ENCODE results near the gene PCBD1. TPM values are rescaled to one million over a fixed set of nuclear protein-coding genes. Genes with fewer than 3 reads are reported as not detected.
"Not testable (repeated sequence)": the region's sequence is repeated elsewhere in the genome, so short reads cannot be mapped to it uniquely, and the experiment has no call there.

The PCBD1 gene
- total and polyA plus RNA-seq, 2 donors (not counting 1 experiment from before 2014, with no cell fraction given) = 6.7 to 14.1 TPM

- Histone ChIP-seq H3K9me3 (ENCODE audit: control extremely low read depth in 1 of 3, control insufficient read depth in 2 of 3, insufficient read depth in 1 of 3, low read length in 2 of 3) (no peaks in the 10 kb centered on the region), H3K27ac (ENCODE audit: low read length in 2 of 2) (no peak overlapping the region), H3K27me3 (replicated peaks in 1 of 4; ENCODE audit: control extremely low read depth in 1 of 4, control insufficient read depth in 3 of 4, insufficient read depth in 4 of 4, low read length in 3 of 4) (no peaks in the 10 kb centered on the region), H3K9ac (ENCODE audit: low read length) (no peak overlapping the region), H3K4me3 (ENCODE audit: control extremely low read depth in 1 of 5, extremely low read depth in 1 of 5, insufficient read depth in 1 of 5, low read depth in 2 of 5, low read length in 4 of 5) (no peak overlapping the region), H3K79me2 (ENCODE audit: control insufficient read depth, insufficient read depth, low read length) (no peaks in the 10 kb centered on the region), H3K4me2 (replicated peaks; ENCODE audit: low read depth, low read length, poor library complexity, severe bottlenecking) (no peak overlapping the region), H3K4me1 (ENCODE audit: control insufficient read depth in 2 of 2, insufficient read depth in 2 of 2, low read length in 2 of 2) (no peaks in the 10 kb centered on the region), H2AFZ (ENCODE audit: insufficient read depth, low read depth, low read length, poor library complexity, severe bottlenecking) (no peak overlapping the region), H4K20me1 (ENCODE audit: control insufficient read depth, insufficient read depth, low read length, poor library complexity, severe bottlenecking) (no peaks in the 10 kb centered on the region), H3K36me3 (replicated peaks in 1 of 2; ENCODE audit: control extremely low read depth in 1 of 2, control insufficient read depth in 1 of 2, extremely low read depth in 1 of 2, insufficient read depth in 2 of 2, low read length in 1 of 2) (peaks cover 0 to 32% of the 10 kb centered on the region in 2 experiments)
- H3K4me1 Mint-ChIP-seq = no peaks in the 10 kb centered on the region
- CTCF ChIA-PET = no interaction called here
- intact Hi-C loops (cut with micrococcal nuclease) = no loop called here
- no peaks in the 10 kb centered on the region for H3K9me3 Mint-ChIP-seq (ENCODE audit: insufficient read depth)
- DNase-seq (no peak), ATAC-seq (ENCODE audit: low read depth) (no peak)
- no peak overlapping the region for H3K4me3 Mint-ChIP-seq
- POLR2A ChIA-PET = no interaction called here
- no peak overlapping the region for H3K27ac Mint-ChIP-seq
- WGBS (ENCODE audit: insufficient coverage) = no CpG with 5 or more reads among the region's 1 CpG
- TF ChIP-seq, protein P1, sequence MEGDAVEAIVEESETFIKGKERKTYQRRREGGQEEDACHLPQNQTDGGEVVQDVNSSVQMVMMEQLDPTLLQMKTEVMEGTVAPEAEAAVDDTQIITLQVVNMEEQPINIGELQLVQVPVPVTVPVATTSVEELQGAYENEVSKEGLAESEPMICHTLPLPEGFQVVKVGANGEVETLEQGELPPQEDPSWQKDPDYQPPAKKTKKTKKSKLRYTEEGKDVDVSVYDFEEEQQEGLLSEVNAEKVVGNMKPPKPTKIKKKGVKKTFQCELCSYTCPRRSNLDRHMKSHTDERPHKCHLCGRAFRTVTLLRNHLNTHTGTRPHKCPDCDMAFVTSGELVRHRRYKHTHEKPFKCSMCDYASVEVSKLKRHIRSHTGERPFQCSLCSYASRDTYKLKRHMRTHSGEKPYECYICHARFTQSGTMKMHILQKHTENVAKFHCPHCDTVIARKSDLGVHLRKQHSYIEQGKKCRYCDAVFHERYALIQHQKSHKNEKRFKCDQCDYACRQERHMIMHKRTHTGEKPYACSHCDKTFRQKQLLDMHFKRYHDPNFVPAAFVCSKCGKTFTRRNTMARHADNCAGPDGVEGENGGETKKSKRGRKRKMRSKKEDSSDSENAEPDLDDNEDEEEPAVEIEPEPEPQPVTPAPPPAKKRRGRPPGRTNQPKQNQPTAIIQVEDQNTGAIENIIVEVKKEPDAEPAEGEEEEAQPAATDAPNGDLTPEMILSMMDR (IDR thresholded peaks at IDR 0.05) = no peak
- no peak for TF ChIP-seq EZH2 (IDR thresholded peaks at IDR 0.05; ENCODE audit: borderline replicate concordance, insufficient read depth, low read depth, low read length, poor library complexity, severe bottlenecking)
- H3K27me3 Mint-ChIP-seq = no peaks in the 10 kb centered on the region
These were observed 23.4 kb downstream of the PCBD1 start for GRCh38 chr10:70864935-70865334.

DNA sequence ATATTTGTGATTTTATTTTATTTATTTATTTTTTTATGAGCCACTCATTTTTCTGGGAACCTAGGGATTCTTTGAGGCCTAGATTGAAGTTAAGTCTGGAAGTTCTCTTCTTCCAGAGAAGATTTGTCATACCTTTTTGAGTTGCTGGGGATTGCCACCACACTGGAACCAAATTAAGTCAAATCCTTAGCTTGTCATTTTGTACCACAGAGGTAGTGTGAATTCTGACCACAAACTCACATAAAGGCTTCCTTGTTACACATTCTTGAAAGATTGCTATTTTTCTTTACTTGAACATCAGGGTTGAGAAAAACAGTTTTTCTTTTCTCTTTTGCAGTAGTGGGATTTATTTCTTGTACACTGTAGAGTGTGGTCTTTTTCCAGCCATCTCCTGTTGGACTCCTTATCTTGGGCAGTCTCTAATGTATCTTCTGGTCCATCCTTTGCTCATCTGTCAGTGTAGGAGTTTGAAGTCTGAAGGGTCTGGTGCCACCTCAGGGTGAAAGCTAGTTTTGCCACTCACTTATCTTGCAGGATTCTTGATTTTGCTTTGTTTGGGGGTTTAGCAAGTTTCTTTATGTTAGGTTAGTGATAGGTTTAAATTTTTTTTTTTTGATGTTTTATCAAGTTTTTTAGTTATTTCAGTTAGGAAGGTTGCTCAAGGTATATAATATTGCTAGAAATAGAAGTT is 24.8 kb downstream of the PCBD1 start:
- Mint-ChIP-seq H3K4me1 (no peaks in the 10 kb centered on the region), H3K9me3 (ENCODE audit: insufficient read depth) (no peaks in the 10 kb centered on the region), H3K27me3 (no peaks in the 10 kb centered on the region), H3K27ac (no peak overlapping the region), H3K4me3 (no peak overlapping the region)
- no peak for DNase-seq
- Histone ChIP-seq H2AFZ (ENCODE audit: insufficient read depth, low read depth, low read length, poor library complexity, severe bottlenecking) (no peak overlapping the region), H3K4me2 (replicated peaks; ENCODE audit: low read depth, low read length, poor library complexity, severe bottlenecking) (no peak overlapping the region), H3K9me3 (ENCODE audit: control extremely low read depth in 1 of 3, control insufficient read depth in 2 of 3, insufficient read depth in 1 of 3, low read length in 2 of 3) (no peaks in the 10 kb centered on the region), H3K27me3 (replicated peaks in 1 of 4; ENCODE audit: control extremely low read depth in 1 of 4, control insufficient read depth in 3 of 4, insufficient read depth in 4 of 4, low read length in 3 of 4) (no peaks in the 10 kb centered on the region), H3K79me2 (ENCODE audit: control insufficient read depth, insufficient read depth, low read length) (no peaks in the 10 kb centered on the region), H3K4me3 (ENCODE audit: control extremely low read depth in 1 of 5, extremely low read depth in 1 of 5, insufficient read depth in 1 of 5, low read depth in 2 of 5, low read length in 4 of 5) (no peak overlapping the region), H3K9ac (ENCODE audit: low read length) (no peak overlapping the region), H3K36me3 (replicated peaks in 1 of 2; ENCODE audit: control extremely low read depth in 1 of 2, control insufficient read depth in 1 of 2, extremely low read depth in 1 of 2, insufficient read depth in 2 of 2, low read length in 1 of 2) (peaks cover 0 to 32% of the 10 kb centered on the region in 2 experiments), H4K20me1 (ENCODE audit: control insufficient read depth, insufficient read depth, low read length, poor library complexity, severe bottlenecking) (no peaks in the 10 kb centered on the region), H3K4me1 (ENCODE audit: control insufficient read depth in 2 of 2, insufficient read depth in 2 of 2, low read length in 2 of 2) (no peaks in the 10 kb centered on the region), H3K27ac (ENCODE audit: low read length in 2 of 2) (no peak overlapping the region)
- intact Hi-C loops (cut with micrococcal nuclease) = no loop called here
- ChIA-PET CTCF (no interaction called here), POLR2A (no interaction called here)
- TF ChIP-seq, protein P1 (IDR thresholded peaks at IDR 0.05) = no peak
- no peak for TF ChIP-seq EZH2 (IDR thresholded peaks at IDR 0.05; ENCODE audit: borderline replicate concordance, insufficient read depth, low read depth, low read length, poor library complexity, severe bottlenecking)
- ATAC-seq (ENCODE audit: low read depth) = no peak

GRCh38 chr10:70861495-70862197 is 26.7 kb downstream of the PCBD1 start:
- intact Hi-C loops (cut with micrococcal nuclease); H3K27me3 ChIP-seq (replicated peaks in 1 of 4; ENCODE audit: control extremely low read depth in 1 of 4, control insufficient read depth in 3 of 4, insufficient read depth in 4 of 4, low read length in 3 of 4); H3K79me2 ChIP-seq (ENCODE audit: control insufficient read depth, insufficient read depth, low read length); H3K4me1 Mint-ChIP-seq; DNase-seq; H4K20me1 ChIP-seq (ENCODE audit: control insufficient read depth, insufficient read depth, low read length, poor library complexity, severe bottlenecking); H3K4me1 ChIP-seq (ENCODE audit: control insufficient read depth in 2 of 2, insufficient read depth in 2 of 2, low read length in 2 of 2); POLR2A ChIA-PET; H3K4me3 ChIP-seq (ENCODE audit: control extremely low read depth in 1 of 5, extremely low read depth in 1 of 5, insufficient read depth in 1 of 5, low read depth in 2 of 5, low read length in 4 of 5); ATAC-seq (ENCODE audit: low read depth); H3K9me3 Mint-ChIP-seq (ENCODE audit: insufficient read depth); H3K9me3 ChIP-seq (ENCODE audit: control extremely low read depth in 1 of 3, control insufficient read depth in 2 of 3, insufficient read depth in 1 of 3, low read length in 2 of 3); H3K27ac Mint-ChIP-seq; H3K4me3 Mint-ChIP-seq; H3K4me2 ChIP-seq (replicated peaks; ENCODE audit: low read depth, low read length, poor library complexity, severe bottlenecking); H3K27ac ChIP-seq (ENCODE audit: low read length in 2 of 2); H2AFZ ChIP-seq (ENCODE audit: insufficient read depth, low read depth, low read length, poor library complexity, severe bottlenecking); H3K27me3 Mint-ChIP-seq; H3K9ac ChIP-seq (ENCODE audit: low read length): not testable (repeated sequence)
- peaks cover 3 to 48% of the 10 kb centered on the region in 2 experiments for H3K36me3 ChIP-seq (replicated peaks in 1 of 2; ENCODE audit: control extremely low read depth in 1 of 2, control insufficient read depth in 1 of 2, extremely low read depth in 1 of 2, insufficient read depth in 2 of 2, low read length in 1 of 2)
- WGBS (ENCODE audit: insufficient coverage) = 96% methylated on average over 36 of the region's 42 CpGs
- CTCF ChIA-PET = interaction anchor here (1.1 kb wide), 1 partner anchor 15 kb away, joined by 3 read pairs; no protein-coding TSS in a partner anchor
